Activated T-helper 1 cell treated with anti-CD3 and anti-CD28 coated beads, Interleukin-2, amount 50 U/mL, for 16 hours (primary cell): ENCODE measurements around the gene PKIG.
"Not testable (repeated sequence)": the region's sequence is repeated elsewhere in the genome, so short reads cannot be mapped to it uniquely, and the experiment has no call there.

ENCODE experiments used
- DNase-seq, 2 donors: peaks; one replicate each; pipeline ENCODE4 v3.0.0-alpha.2; 2020; ENCODE audit warnings: low read depth in 1 of 2, low spot score in 1 of 2

Gene PKIG

GRCh38 chr20:44582311-44583025, at the start of gene PKIG:
Gene PKIG (plus strand): TSS chr20:44582579. CDS start chr20:44614557, 31,978 bp downstream.
- no peak for DNase-seq

GRCh38 chr20:44532981-44533331, 49.4 kb upstream of the PKIG start:
- no peak for DNase-seq

- no peak for DNase-seq
These were observed 48.5 kb upstream of the PKIG start for GRCh38 chr20:44533928-44534327.

- no peak for DNase-seq
These were observed 46.2 kb upstream of the PKIG start for GRCh38 chr20:44536175-44536574.

GRCh38 chr20:44537993-44538392, 44.4 kb upstream of the PKIG start:
- no peak for DNase-seq

GRCh38 chr20:44540834-44541233, 41.5 kb upstream of the PKIG start:
- no peak for DNase-seq

- DNase-seq: no peak
These were observed 40.4 kb upstream of the PKIG start for GRCh38 chr20:44541992-44542391.

GRCh38 chr20:44542890-44543289, 39.5 kb upstream of the PKIG start:
- DNase-seq: no peak

GRCh38 chr20:44543358-44543757, 39.0 kb upstream of the PKIG start:
- DNase-seq: no peak

- no peak for DNase-seq
These were observed 38.1 kb upstream of the PKIG start for GRCh38 chr20:44544263-44544662.

- no peak for DNase-seq
These were observed 35.0 kb upstream of the PKIG start for GRCh38 chr20:44547419-44547818.

GRCh38 chr20:44549123-44549522, 33.3 kb upstream of the PKIG start:
- DNase-seq: no peak

- no peak for DNase-seq
These were observed 30.3 kb upstream of the PKIG start for GRCh38 chr20:44552050-44552449.

GRCh38 chr20:44552568-44552949, 29.8 kb upstream of the PKIG start:
- no peak for DNase-seq

GRCh38 chr20:44552950-44553908, 29.1 kb upstream of the PKIG start:
- DNase-seq: no peak

GRCh38 chr20:44559302-44559701, 23.1 kb upstream of the PKIG start:
- DNase-seq: no peak

GRCh38 chr20:44560229-44560628, 22.1 kb upstream of the PKIG start:
- no peak for DNase-seq

GRCh38 chr20:44560818-44561217, 21.6 kb upstream of the PKIG start:
- DNase-seq: not testable (repeated sequence)

- no peak for DNase-seq
These were observed 20.5 kb upstream of the PKIG start for GRCh38 chr20:44561876-44562275.

- no peak for DNase-seq
These were observed 16.4 kb upstream of the PKIG start for GRCh38 chr20:44566018-44566417.

GRCh38 chr20:44566811-44567210, 15.6 kb upstream of the PKIG start:
- no peak for DNase-seq

- DNase-seq: no peak
These were observed 12.0 kb upstream of the PKIG start for GRCh38 chr20:44570367-44570766.
